GM12878 (cell line): ENCODE results near the gene ALKBH8. TPM values are rescaled to one million over a fixed set of nuclear protein-coding genes. Genes with fewer than 3 reads are reported as not detected.

Source experiments
- ATAC-seq: fragments of 200-7000 bp; cut with Tn5 transposase; 3 replicates; pipeline ENCODE4 v1.9.1; 2020; ENCODE audit warnings: mild to moderate bottlenecking, moderate library complexity
- BruUV-seq: library from RNA; stranded (reverse); fragments of 400-500 nt; replicated peaks from 2 replicates; lab custom pipeline; 2021; lab: Mats Ljungman, UMichigan
- CTCF ChIA-PET: fragments of 300-600 bp; sonication (Branson Sonifier 250); formaldehyde crosslinking; extraction: SDS; loops from one replicate; lab custom pipeline; 2021; ENCODE audit warnings: inconsistent platforms; lab: Yijun Ruan, JAX
- POLR2A ChIA-PET: fragments of 350-600 bp; formaldehyde crosslinking; extraction: SDS; loops from one replicate; lab custom pipeline; 2021; ENCODE audit warnings: inconsistent platforms; lab: Charles Lee
- RAD21 ChIA-PET: fragments of 300-600 bp; sonication (Branson Sonifier 250); formaldehyde crosslinking; loops from one replicate; lab custom pipeline; 2023; ENCODE audit warnings: antibody characterized with exemption; ENCODE audit not compliant: unreplicated experiment; lab: Charles Lee
- SMC1A ChIA-PET: fragments of 300-600 bp; sonication (Branson Sonifier 250); formaldehyde crosslinking; loops from one replicate; lab custom pipeline; 2023; ENCODE audit not compliant: unreplicated experiment, uncharacterized antibody; lab: Charles Lee
- DNase-seq: peaks from one replicate; pipeline ENCODE4 v3.0.0-alpha.2; 2011; ENCODE audit warnings: low read depth, low spot score
- FAIRE-seq: peaks from 3 replicates; lab custom pipeline; 2011; peaks lifted over from hg19 to GRCh38; lab: Jason Lieb, UNC
- H2AFZ ChIP-seq: 2 replicates; pipeline ENCODE4 v1.6.0; 2011; ENCODE audit warnings: low read depth, low read length, control low read depth; ENCODE audit not compliant: control insufficient read depth
- H3K27ac ChIP-seq: 2 replicates; pipeline ENCODE4 v1.5.1; 2011; ENCODE audit warnings: control low read depth; ENCODE audit not compliant: control insufficient read depth, insufficient read depth
- H3K27me3 ChIP-seq, 2 experiments: replicated peaks in 1 of 2; 2 replicates each; pipeline versions ENCODE4 v1.6.0 to v1.6.1; 2011; ENCODE audit warnings: low read length in 1 of 2; ENCODE audit not compliant: control insufficient read depth in 2 of 2, insufficient read depth in 2 of 2
- H3K36me3 ChIP-seq, 2 experiments: 2 replicates each; pipeline ENCODE4 v1.5.1; 2011; ENCODE audit warnings: low read length in 1 of 2; ENCODE audit not compliant: control insufficient read depth in 2 of 2, insufficient read depth in 2 of 2
- H3K4me1 ChIP-seq: 2 replicates; pipeline ENCODE4 v1.6.1; 2011; ENCODE audit warnings: mild to moderate bottlenecking, low read length, moderate library complexity, mixed read lengths; ENCODE audit not compliant: control insufficient read depth, insufficient read depth
- H3K4me2 ChIP-seq: 2 replicates; pipeline ENCODE4 v1.6.0; 2011; ENCODE audit warnings: control low read depth; ENCODE audit not compliant: control insufficient read depth, insufficient read depth
- H3K4me3 ChIP-seq: fragments of 200-600 bp; sonication (generic); 2 replicates; pipeline ENCODE4 v1.5.1; 2016
- H3K79me2 ChIP-seq: 2 replicates; pipeline ENCODE4 v1.6.0; 2011; ENCODE audit warnings: low read length; ENCODE audit not compliant: control insufficient read depth, insufficient read depth
- H3K9ac ChIP-seq: 2 replicates; pipeline ENCODE4 v1.8.0; 2011; ENCODE audit warnings: low read length, control low read depth, mixed read lengths; ENCODE audit not compliant: control insufficient read depth, insufficient read depth
- H3K9me3 ChIP-seq: replicated peaks from 3 replicates; pipeline ENCODE4 v1.5.1; 2011; ENCODE audit warnings: mild to moderate bottlenecking, low read length; ENCODE audit not compliant: control insufficient read depth, insufficient read depth
- H4K20me1 ChIP-seq: 2 replicates; pipeline ENCODE4 v1.6.0; 2011; ENCODE audit not compliant: control insufficient read depth, insufficient read depth
- EGR1 ChIP-seq, 2 experiments: IDR thresholded peaks; 1 replicate in 1 of 2; 2 replicates in 1 of 2; pipeline ENCODE4 v1.6.1; 2011 to 2012; ENCODE audit warnings: low read depth in 2 of 2, low read length in 2 of 2, borderline replicate concordance in 1 of 2, mild to moderate bottlenecking in 1 of 2, moderate library complexity in 1 of 2
- MTA3 ChIP-seq: IDR thresholded peaks from 2 replicates; pipeline ENCODE4 v1.6.1; 2012; ENCODE audit warnings: low read length, inconsistent platforms, borderline replicate concordance
- NFYA ChIP-seq: IDR thresholded peaks from 2 replicates; pipeline ENCODE4 v1.6.1; 2011; ENCODE audit warnings: low read depth, mild to moderate bottlenecking, low read length, improper control_type of control experiment, borderline replicate concordance
- POLR2AphosphoS5 ChIP-seq: IDR thresholded peaks from 2 replicates; pipeline ENCODE4 v1.6.1; 2011; ENCODE audit warnings: mild to moderate bottlenecking, low read length, inconsistent platforms
- RAD51 ChIP-seq: fragments of 450-650 bp; IDR thresholded peaks from 2 replicates; pipeline ENCODE4 v1.6.1; 2016; ENCODE audit warnings: moderate library complexity, mild to moderate bottlenecking, inconsistent platforms
- RCOR1 ChIP-seq: conservative IDR thresholded peaks from 2 replicates; pipeline ENCODE4 v1.6.1; 2012; ENCODE audit warnings: low read depth, low read length, improper control_type of control experiment
- SUZ12 ChIP-seq: fragments of 200-600 bp; sonication (generic); IDR thresholded peaks from one replicate; pipeline ENCODE4 v1.6.1; 2018; ENCODE audit warnings: antibody characterized with exemption, mild to moderate bottlenecking; ENCODE audit not compliant: unreplicated experiment
- TBL1XR1 ChIP-seq: IDR thresholded peaks from 2 replicates; pipeline ENCODE4 v1.6.1; 2012; ENCODE audit warnings: low read depth, low read length, improper control_type of control experiment
- WGBS: methylation state at CpG from one replicate; pipeline ENCODE4 v1.1.6; 2016; ENCODE audit warnings: low lambda C conversion rate; ENCODE audit not compliant: insufficient replicate concordance, insufficient coverage; ENCODE audit errors: missing lambda C conversion rate; 5-methylcytosine and 5-hydroxymethylcytosine counted together
- in situ Hi-C: fragments of 300-500 bp; cut with MboI; formaldehyde crosslinking; loops from 9 replicates; pipeline ENCODE4 v1.14.3; 2018; ENCODE audit warnings: mixed read lengths
- intact Hi-C: fragments of 100-400 bp; cut with micrococcal nuclease; formaldehyde crosslinking; loops from one replicate; pipeline ENCODE4 v1.14.2; 2022; ENCODE audit not compliant: unreplicated experiment
- polyA plus RNA-seq, 11 experiments: library from polyadenylated mRNA; depleted of rRNA in 4 of 11; unstranded in 6 of 11; stranded (reverse) in 5 of 11; fragments of >200 nt; fragmentation: Nextera tagmentation in 4 of 11; fragmentation: Illumina TruSeq in 1 of 11; extraction: Ambion mirVana in 4 of 11; extraction: Trizol in 1 of 11; gene quantifications; 1 replicate in 1 of 11; 2 replicates in 10 of 11; pipeline versions ENCODE4 v1.2.1 to v1.2.3, GENCODE V29; 2011 to 2016; ENCODE audit warnings: inconsistent platforms in 2 of 11, missing spikeins in 2 of 11, low read depth in 1 of 11
- total RNA-seq, 4 experiments: library from RNA; depleted of rRNA in 3 of 4; stranded (reverse); fragments of >200 nt in 3 of 4; fragmentation: Illumina TruSeq in 1 of 4; extraction: Trizol in 1 of 4; gene quantifications; 2 replicates each; pipeline versions ENCODE4 v1.2.1 to v1.2.3, GENCODE V29; 2013 to 2021
- TF ChIP-seq, protein P1 (sequence below): fragments of 450-650 bp; IDR thresholded peaks from 2 replicates; pipeline ENCODE4 v1.6.1; 2016; ENCODE audit warnings: mild to moderate bottlenecking
- TF ChIP-seq, protein P2 (sequence below): fragments of 450-650 bp; IDR thresholded peaks from 2 replicates; pipeline ENCODE4 v1.6.1; 2017; ENCODE audit warnings: mild to moderate bottlenecking, moderate library complexity

The ALKBH8 gene
- total and polyA plus RNA-seq, 10 of the 15 experiments (the other 5 are each of a cell fraction or from before 2014, with no cell fraction given) = 4.6 to 13.1 (median 9.5) TPM

DNA sequence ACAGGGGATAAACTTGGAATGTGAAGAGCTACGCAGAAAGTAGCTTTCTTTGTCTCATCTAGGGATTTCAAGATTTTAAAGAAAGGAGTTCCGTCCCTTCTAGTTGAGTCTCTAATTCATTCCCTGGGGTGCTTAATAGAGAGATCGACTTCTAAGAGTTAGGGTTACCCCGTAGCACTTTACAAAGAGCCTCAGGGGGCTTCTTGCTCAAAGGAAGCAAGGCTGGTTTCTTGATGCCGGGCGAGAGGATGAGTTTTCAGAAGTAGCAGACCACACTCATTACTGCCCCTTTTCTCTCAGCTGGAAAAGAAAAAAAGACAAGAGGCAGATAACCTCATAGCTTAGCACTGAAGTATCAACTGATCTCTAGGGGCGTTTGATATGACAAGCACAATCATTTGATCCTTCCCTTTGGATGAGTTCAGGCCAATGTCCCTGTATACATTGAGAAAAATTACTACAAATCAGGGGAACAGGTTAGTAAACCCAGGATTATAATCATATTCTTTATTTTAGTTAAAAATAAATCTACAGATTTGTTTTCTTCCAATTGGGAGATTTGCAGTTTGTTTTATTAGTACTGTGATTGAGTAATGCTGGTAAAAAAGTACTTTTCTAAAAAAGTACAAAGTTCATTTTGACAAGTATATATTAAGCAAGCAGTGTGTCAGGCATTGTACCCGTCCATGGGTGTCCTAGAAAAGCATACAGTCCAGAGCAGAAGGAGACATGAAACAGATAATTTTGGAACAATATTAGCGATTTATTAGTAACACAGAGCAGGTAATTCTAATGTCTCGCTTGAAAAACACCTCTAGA is 44.1 kb upstream of the ALKBH8 start:
- ChIA-PET CTCF (interaction anchor here (0.8 to 1.7 kb wide), 6 partner anchors 10 to 123 kb away, joined by 3 to 5 read pairs (median 4); no protein-coding TSS in a partner anchor), RAD21 (interaction anchor here (1.5 kb wide), 1 partner anchor 79 kb away, joined by 7 read pairs; no protein-coding TSS in a partner anchor)
- FAIRE-seq = no peak

DNA sequence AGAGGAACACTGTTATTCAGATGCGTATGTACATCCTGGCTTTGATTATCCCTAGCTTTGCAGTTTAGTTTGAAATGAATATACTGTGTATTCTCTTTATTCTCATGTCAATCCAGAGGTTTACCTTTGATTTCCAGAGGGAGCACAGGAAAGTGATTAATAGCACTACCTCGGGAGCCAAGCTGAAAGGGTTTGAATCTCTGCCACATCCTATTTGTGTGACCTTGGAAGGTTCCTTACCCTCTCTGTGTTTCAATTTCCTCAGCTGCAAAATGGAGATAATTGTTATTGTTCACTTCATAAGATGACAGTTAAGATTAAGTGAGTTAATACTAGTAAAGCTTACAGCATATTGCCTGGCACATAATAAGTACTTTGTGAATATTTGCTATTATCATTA is 43.3 kb upstream of the ALKBH8 start:
- 21% methylated on average over 2 of the region's 2 CpGs for WGBS
- no peak for FAIRE-seq

More for the DNA sequence above, 44.1 kb upstream of the ALKBH8 start:
- Histone ChIP-seq H2AFZ (no peak overlapping the region), H3K4me3 (no peak overlapping the region), H3K27ac (no peak overlapping the region), H4K20me1 (no peaks in the 10 kb centered on the region), H3K36me3 (no peaks in the 10 kb centered on the region), H3K9me3 (no peaks in the 10 kb centered on the region), H3K4me1 (no peaks in the 10 kb centered on the region), H3K79me2 (no peaks in the 10 kb centered on the region), H3K9ac (no peak overlapping the region), H3K27me3 (peaks cover 0 to 2% of the 10 kb centered on the region in 2 experiments; a peak in 1 of 4 replicates), H3K4me2 (no peak overlapping the region)
- ChIA-PET POLR2A (interaction anchor here (0.5 kb wide), 1 partner anchor 300 kb away, joined by 3 read pairs; no protein-coding TSS in a partner anchor), SMC1A (interaction anchor here (0.9 to 1.5 kb wide), 4 partner anchors 10 to 80 kb away, joined by 3 to 6 read pairs (median 4); no protein-coding TSS in a partner anchor)
- no TSS peak for BruUV-seq
- TF ChIP-seq, protein P1, sequence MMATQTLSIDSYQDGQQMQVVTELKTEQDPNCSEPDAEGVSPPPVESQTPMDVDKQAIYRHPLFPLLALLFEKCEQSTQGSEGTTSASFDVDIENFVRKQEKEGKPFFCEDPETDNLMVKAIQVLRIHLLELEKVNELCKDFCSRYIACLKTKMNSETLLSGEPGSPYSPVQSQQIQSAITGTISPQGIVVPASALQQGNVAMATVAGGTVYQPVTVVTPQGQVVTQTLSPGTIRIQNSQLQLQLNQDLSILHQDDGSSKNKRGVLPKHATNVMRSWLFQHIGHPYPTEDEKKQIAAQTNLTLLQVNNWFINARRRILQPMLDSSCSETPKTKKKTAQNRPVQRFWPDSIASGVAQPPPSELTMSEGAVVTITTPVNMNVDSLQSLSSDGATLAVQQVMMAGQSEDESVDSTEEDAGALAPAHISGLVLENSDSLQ = no peak
- no peak for TF ChIP-seq EGR1 (IDR thresholded peaks at IDR 0.05; ENCODE audit: borderline replicate concordance in 1 of 2, low read depth in 2 of 2, low read length in 2 of 2)
- no peak for ATAC-seq
- WGBS = 24% methylated on average over 10 of the region's 10 CpGs
- DNase-seq = no peak
- in situ Hi-C loops (no loop called here), intact Hi-C loops (no loop called here)

More for the DNA sequence above, 43.3 kb upstream of the ALKBH8 start:
- H3K36me3 ChIP-seq = no peaks in the 10 kb centered on the region
- ChIA-PET POLR2A (no interaction called here), CTCF (interaction anchor here (0.8 to 1.7 kb wide), 6 partner anchors 9 to 123 kb away, joined by 3 to 5 read pairs (median 4); no protein-coding TSS in a partner anchor), SMC1A (interaction anchor here (0.9 to 1.5 kb wide), 4 partner anchors 10 to 80 kb away, joined by 3 to 6 read pairs (median 4); no protein-coding TSS in a partner anchor), RAD21 (interaction anchor here (1.5 kb wide), 1 partner anchor 80 kb away, joined by 7 read pairs; no protein-coding TSS in a partner anchor)
- no peak overlapping the region for H2AFZ ChIP-seq
- in situ Hi-C loops (no loop called here), intact Hi-C loops (no loop called here)
- H3K9ac ChIP-seq = no peak overlapping the region
- no peak overlapping the region for H3K4me2 ChIP-seq
- no peaks in the 10 kb centered on the region for H3K9me3 ChIP-seq
- peaks cover 0 to 2% of the 10 kb centered on the region in 2 experiments; a peak in 1 of 4 replicates for H3K27me3 ChIP-seq
- no peak for DNase-seq
- no peaks in the 10 kb centered on the region for H4K20me1 ChIP-seq
- ATAC-seq = no peak
- no TSS peak for BruUV-seq
- no peak overlapping the region for H3K4me3 ChIP-seq
- H3K4me1 ChIP-seq = no peaks in the 10 kb centered on the region
- H3K79me2 ChIP-seq = no peaks in the 10 kb centered on the region
- H3K27ac ChIP-seq = no peak overlapping the region
- TF ChIP-seq RCOR1 (no peak), MTA3 (no peak), RAD51 (no peak), TBL1XR1 (no peak), POLR2AphosphoS5 (no peak), SUZ12 (no peak), NFYA (no peak)
- TF ChIP-seq, protein P2, sequence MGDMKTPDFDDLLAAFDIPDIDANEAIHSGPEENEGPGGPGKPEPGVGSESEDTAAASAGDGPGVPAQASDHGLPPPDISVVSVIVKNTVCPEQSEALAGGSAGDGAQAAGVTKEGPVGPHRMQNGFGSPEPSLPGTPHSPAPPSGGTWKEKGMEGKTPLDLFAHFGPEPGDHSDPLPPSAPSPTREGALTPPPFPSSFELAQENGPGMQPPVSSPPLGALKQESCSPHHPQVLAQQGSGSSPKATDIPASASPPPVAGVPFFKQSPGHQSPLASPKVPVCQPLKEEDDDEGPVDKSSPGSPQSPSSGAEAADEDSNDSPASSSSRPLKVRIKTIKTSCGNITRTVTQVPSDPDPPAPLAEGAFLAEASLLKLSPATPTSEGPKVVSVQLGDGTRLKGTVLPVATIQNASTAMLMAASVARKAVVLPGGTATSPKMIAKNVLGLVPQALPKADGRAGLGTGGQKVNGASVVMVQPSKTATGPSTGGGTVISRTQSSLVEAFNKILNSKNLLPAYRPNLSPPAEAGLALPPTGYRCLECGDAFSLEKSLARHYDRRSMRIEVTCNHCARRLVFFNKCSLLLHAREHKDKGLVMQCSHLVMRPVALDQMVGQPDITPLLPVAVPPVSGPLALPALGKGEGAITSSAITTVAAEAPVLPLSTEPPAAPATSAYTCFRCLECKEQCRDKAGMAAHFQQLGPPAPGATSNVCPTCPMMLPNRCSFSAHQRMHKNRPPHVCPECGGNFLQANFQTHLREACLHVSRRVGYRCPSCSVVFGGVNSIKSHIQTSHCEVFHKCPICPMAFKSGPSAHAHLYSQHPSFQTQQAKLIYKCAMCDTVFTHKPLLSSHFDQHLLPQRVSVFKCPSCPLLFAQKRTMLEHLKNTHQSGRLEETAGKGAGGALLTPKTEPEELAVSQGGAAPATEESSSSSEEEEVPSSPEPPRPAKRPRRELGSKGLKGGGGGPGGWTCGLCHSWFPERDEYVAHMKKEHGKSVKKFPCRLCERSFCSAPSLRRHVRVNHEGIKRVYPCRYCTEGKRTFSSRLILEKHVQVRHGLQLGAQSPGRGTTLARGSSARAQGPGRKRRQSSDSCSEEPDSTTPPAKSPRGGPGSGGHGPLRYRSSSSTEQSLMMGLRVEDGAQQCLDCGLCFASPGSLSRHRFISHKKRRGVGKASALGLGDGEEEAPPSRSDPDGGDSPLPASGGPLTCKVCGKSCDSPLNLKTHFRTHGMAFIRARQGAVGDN = no peak
